HepG2 (cell line): ENCODE measurements around the gene KATNAL2. TPM values are rescaled to one million over a fixed set of nuclear protein-coding genes. Genes with fewer than 3 reads are reported as not detected.

Source experiments
- BATF2 ChIP-seq: sonication (generic); formaldehyde crosslinking; IDR thresholded peaks from 2 replicates; pipeline ENCODE4 v1.8.0; 2022; ENCODE audit warnings: mild to moderate bottlenecking, missing genetic modification reagents, moderate library complexity
- CCDC6 ChIP-seq: sonication (generic); formaldehyde crosslinking; IDR thresholded peaks from 2 replicates; pipeline ENCODE4 v1.8.1; 2022; ENCODE audit warnings: mild to moderate bottlenecking, missing genetic modification reagents, moderate library complexity
- GABPB1 ChIP-seq: IDR thresholded peaks from 2 replicates; pipeline ENCODE4 v1.6.1; 2016; ENCODE audit warnings: mild to moderate bottlenecking, missing genetic modification reagents, moderate library complexity, missing compliant biosample characterization
- ISL2 ChIP-seq: sonication (generic); formaldehyde crosslinking; IDR thresholded peaks from 2 replicates; pipeline ENCODE4 v1.5.0; 2020; ENCODE audit warnings: missing genetic modification reagents
- KLF15 ChIP-seq: sonication (generic); formaldehyde crosslinking; IDR thresholded peaks from 2 replicates; pipeline ENCODE4 v1.8.1; 2023; ENCODE audit warnings: borderline replicate concordance, mild to moderate bottlenecking, inconsistent platforms, missing genetic modification reagents, mixed read lengths
- NFE2L1 ChIP-seq: sonication (generic); formaldehyde crosslinking; IDR thresholded peaks from 2 replicates; pipeline ENCODE4 v1.4.0; 2020; ENCODE audit warnings: missing genetic modification reagents, mild to moderate bottlenecking, borderline replicate concordance
- NR2C2 ChIP-seq: sonication (generic); formaldehyde crosslinking; IDR thresholded peaks from 2 replicates; pipeline ENCODE4 v1.4.0; 2020; ENCODE audit warnings: missing genetic modification reagents, mild to moderate bottlenecking, moderate library complexity, borderline replicate concordance
- PAF1 ChIP-seq: IDR thresholded peaks from 2 replicates; pipeline ENCODE4 v1.6.1; 2016; ENCODE audit warnings: missing genetic modification reagents, missing compliant biosample characterization
- RFXANK ChIP-seq: IDR thresholded peaks from 2 replicates; pipeline ENCODE4 v1.6.1; 2016
- SIX4 ChIP-seq: sonication (generic); formaldehyde crosslinking; IDR thresholded peaks from 2 replicates; pipeline ENCODE4 v1.4.0; 2020; ENCODE audit warnings: missing genetic modification reagents
- SP2 ChIP-seq: sonication (generic); formaldehyde crosslinking; IDR thresholded peaks from 2 replicates; pipeline ENCODE4 v1.5.1; 2020; ENCODE audit warnings: mild to moderate bottlenecking, missing genetic modification reagents
- TFAP4 ChIP-seq: sonication (generic); IDR thresholded peaks from 2 replicates; pipeline ENCODE4 v1.6.1; 2016; ENCODE audit warnings: low read depth, borderline replicate concordance
- THRA ChIP-seq: sonication (generic); formaldehyde crosslinking; IDR thresholded peaks from 2 replicates; pipeline ENCODE4 v1.4.0; 2020; ENCODE audit warnings: missing genetic modification reagents, borderline replicate concordance
- TMF1 ChIP-seq: sonication (generic); formaldehyde crosslinking; IDR thresholded peaks from 2 replicates; pipeline ENCODE4 v1.8.1; 2022; ENCODE audit warnings: low read depth, missing genetic modification reagents
- ZNF317 ChIP-seq: sonication (generic); formaldehyde crosslinking; IDR thresholded peaks from 2 replicates; pipeline ENCODE4 v1.5.0; 2020; ENCODE audit warnings: mild to moderate bottlenecking, missing genetic modification reagents
- ZNF552 ChIP-seq: sonication (generic); formaldehyde crosslinking; IDR thresholded peaks from 2 replicates; pipeline ENCODE4 v1.9.0; 2022; ENCODE audit warnings: missing genetic modification reagents, mild to moderate bottlenecking, borderline replicate concordance
- ZNF879 ChIP-seq: sonication (generic); formaldehyde crosslinking; IDR thresholded peaks from 2 replicates; pipeline ENCODE4 v1.8.1; 2023; ENCODE audit warnings: missing genetic modification reagents
- ZSCAN25 ChIP-seq: sonication (generic); formaldehyde crosslinking; IDR thresholded peaks from 2 replicates; pipeline ENCODE4 v1.8.0; 2022; ENCODE audit warnings: mild to moderate bottlenecking, missing genetic modification reagents
- polyA plus RNA-seq, 8 experiments: library from polyadenylated mRNA; depleted of rRNA in 3 of 8; stranded (reverse) in 7 of 8; unstranded in 1 of 8; fragments of >200 nt; fragmentation: Illumina TruSeq in 4 of 8; extraction: Trizol in 4 of 8; gene quantifications; 2 replicates each; pipeline versions ENCODE4 v1.2.1 to v1.2.3, GENCODE V29; 2011 to 2016; ENCODE audit warnings: low read depth in 4 of 8, missing spikeins in 1 of 8, mixed read lengths in 1 of 8; ENCODE audit not compliant: insufficient read depth in 1 of 8
- total RNA-seq, 5 experiments: library from RNA; depleted of rRNA; stranded (reverse); fragments of >200 nt; fragmentation: Illumina TruSeq; extraction: Trizol; gene quantifications; 2 replicates each; pipeline ENCODE4 v1.2.3, GENCODE V29; 2016; ENCODE audit warnings: low read depth in 1 of 5
- TF ChIP-seq, protein P1 (sequence below): sonication (generic); formaldehyde crosslinking; IDR thresholded peaks from 2 replicates; pipeline ENCODE4 v1.5.0; 2020; ENCODE audit warnings: mild to moderate bottlenecking, low read depth, missing genetic modification reagents, borderline replicate concordance
- TF ChIP-seq, protein P2 (sequence below): sonication (generic); formaldehyde crosslinking; IDR thresholded peaks from 2 replicates; pipeline ENCODE4 v1.8.1; 2022; ENCODE audit warnings: mild to moderate bottlenecking, missing genetic modification reagents
- TF ChIP-seq, protein P3 (sequence below): sonication (generic); formaldehyde crosslinking; conservative IDR thresholded peaks from 2 replicates; pipeline ENCODE4 v1.4.0; 2020; ENCODE audit warnings: missing genetic modification reagents

The KATNAL2 gene
- total and polyA plus RNA-seq, 2 of the 13 experiments (the other 11 are each of a cell fraction or from before 2014, with no cell fraction given) = not detected

GRCh38 chr18:47150029-47150823 is 232.8 kb downstream of the KATNAL2 start, which contains the start of gene HDHD2 (continued):
- TF ChIP-seq TFAP4 (no peak), TMF1 (CRISPR knock-in tag) (no peak), RFXANK (CRISPR knock-in tag) (no peak), GABPB1 (CRISPR knock-in tag) (peak; percentile 98), KLF15 (CRISPR knock-in tag) (peak; percentile 11; the same call in 1 of the 2 replicates), SP2 (peak; percentile 68), CCDC6 (no peak; the same call in 1 of the 2 replicates), ISL2 (CRISPR knock-in tag) (peak; percentile 6; the same call in 1 of the 2 replicates), BATF2 (CRISPR knock-in tag) (peak; percentile 48; the same call in 1 of the 2 replicates), ZNF552 (0 out of 2 replicates have a peak, but pooled peaks have one; percentile 79), ZSCAN25 (no peak), THRA (peak; percentile 52; the same call in 1 of the 2 replicates), SIX4 (CRISPR knock-in tag) (no peak), PAF1 (CRISPR knock-in tag) (no peak), ZNF879 (no peak), NFE2L1 (CRISPR knock-in tag) (no peak), ZNF317 (CRISPR knock-in tag) (peak; percentile 25; the same call in 1 of the 2 replicates), NR2C2 (CRISPR knock-in tag) (no peak; the same call in 1 of the 2 replicates)
- TF ChIP-seq, protein P1, sequence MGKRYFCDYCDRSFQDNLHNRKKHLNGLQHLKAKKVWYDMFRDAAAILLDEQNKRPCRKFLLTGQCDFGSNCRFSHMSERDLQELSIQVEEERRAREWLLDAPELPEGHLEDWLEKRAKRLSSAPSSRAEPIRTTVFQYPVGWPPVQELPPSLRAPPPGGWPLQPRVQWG = no peak
- TF ChIP-seq, protein P2, sequence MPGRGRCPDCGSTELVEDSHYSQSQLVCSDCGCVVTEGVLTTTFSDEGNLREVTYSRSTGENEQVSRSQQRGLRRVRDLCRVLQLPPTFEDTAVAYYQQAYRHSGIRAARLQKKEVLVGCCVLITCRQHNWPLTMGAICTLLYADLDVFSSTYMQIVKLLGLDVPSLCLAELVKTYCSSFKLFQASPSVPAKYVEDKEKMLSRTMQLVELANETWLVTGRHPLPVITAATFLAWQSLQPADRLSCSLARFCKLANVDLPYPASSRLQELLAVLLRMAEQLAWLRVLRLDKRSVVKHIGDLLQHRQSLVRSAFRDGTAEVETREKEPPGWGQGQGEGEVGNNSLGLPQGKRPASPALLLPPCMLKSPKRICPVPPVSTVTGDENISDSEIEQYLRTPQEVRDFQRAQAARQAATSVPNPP (CRISPR knock-in tag) = peak; percentile 75; the same call in 1 of the 2 replicates
- TF ChIP-seq, protein P3, sequence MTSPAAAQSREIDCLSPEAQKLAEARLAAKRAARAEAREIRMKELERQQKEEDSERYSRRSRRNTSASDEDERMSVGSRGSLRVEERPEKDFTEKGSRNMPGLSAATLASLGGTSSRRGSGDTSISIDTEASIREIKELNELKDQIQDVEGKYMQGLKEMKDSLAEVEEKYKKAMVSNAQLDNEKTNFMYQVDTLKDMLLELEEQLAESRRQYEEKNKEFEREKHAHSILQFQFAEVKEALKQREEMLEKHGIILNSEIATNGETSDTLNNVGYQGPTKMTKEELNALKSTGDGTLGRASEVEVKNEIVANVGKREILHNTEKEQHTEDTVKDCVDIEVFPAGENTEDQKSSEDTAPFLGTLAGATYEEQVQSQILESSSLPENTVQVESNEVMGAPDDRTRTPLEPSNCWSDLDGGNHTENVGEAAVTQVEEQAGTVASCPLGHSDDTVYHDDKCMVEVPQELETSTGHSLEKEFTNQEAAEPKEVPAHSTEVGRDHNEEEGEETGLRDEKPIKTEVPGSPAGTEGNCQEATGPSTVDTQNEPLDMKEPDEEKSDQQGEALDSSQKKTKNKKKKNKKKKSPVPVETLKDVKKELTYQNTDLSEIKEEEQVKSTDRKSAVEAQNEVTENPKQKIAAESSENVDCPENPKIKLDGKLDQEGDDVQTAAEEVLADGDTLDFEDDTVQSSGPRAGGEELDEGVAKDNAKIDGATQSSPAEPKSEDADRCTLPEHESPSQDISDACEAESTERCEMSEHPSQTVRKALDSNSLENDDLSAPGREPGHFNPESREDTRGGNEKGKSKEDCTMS (CRISPR knock-in tag) = no peak
